HG03097 (cell line): ENCODE data around the gene NEU2.

Experiments used
- ATAC-seq: cut with Tn5 transposase; IDR thresholded peaks from one replicate; pipeline ENCODE4 v1.9.1; 2021; ENCODE audit not compliant: unreplicated experiment, low FRiP score

The NEU2 gene

GRCh38 chr2:233074106-233074505 lies 41.6 kb downstream of the NEU2 start:
- ATAC-seq = no peak

DNA sequence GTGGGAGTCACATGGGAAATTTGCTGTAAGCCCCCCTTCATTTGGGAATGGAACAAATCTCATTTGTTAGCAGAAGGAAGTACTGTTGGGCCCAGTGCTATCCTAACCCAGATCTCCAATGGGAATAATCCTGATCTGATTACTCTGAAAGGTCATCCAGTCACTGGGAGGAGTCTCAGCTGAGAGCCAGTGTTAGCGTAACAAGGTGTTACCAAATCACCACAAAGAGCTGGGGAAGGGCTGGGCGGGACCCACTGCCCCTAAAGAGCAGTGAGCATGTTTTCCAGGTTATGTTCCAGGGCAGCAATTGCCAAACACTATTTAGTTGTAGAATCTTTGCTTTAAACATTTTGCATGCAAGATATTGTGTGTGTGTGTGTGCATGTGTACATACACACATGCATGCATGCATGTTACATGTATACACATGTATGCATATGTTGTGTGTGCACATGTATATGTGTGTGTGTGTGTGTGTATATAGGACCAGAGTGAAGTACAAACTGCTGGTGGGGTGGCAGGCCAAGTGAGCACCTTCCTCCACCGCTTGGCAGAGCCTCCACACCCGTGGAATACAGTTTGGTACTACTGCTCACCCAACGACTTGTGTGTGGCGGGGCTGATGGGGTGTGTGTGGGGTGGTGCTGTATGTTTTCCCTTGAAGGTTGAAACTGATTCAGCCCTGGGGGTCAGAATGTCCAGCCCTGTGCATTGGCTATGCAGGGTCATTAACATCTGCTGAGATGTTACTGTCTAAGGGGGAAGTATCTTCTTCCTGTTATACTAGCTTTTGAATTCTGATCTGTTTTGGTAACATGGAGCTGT lies 42.9 kb downstream of the NEU2 start:
- ATAC-seq = no peak

DNA sequence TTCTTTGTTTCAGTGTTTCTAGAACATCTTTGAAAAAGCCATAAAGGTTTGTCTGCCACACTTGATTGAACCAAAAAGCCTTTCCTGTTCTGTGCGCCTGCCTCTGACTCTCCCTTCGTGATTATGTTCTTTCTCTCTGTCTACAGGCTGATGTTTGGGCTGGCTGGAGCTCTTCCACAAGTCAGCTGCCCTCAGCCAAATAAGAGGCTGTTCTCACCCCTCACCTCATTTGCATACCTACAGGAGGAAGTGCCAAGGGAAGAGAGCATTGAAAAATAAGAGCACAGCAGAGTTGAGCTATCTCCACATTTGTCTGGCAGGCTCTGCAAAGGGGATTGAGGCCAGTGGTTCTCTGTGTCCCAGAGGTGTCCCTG lies 43.5 kb downstream of the NEU2 start:
- peak; percentile 51 for ATAC-seq

- ATAC-seq = no peak
Measured at GRCh38 chr2:233076749-233077148, 44.3 kb downstream of the NEU2 start.

DNA sequence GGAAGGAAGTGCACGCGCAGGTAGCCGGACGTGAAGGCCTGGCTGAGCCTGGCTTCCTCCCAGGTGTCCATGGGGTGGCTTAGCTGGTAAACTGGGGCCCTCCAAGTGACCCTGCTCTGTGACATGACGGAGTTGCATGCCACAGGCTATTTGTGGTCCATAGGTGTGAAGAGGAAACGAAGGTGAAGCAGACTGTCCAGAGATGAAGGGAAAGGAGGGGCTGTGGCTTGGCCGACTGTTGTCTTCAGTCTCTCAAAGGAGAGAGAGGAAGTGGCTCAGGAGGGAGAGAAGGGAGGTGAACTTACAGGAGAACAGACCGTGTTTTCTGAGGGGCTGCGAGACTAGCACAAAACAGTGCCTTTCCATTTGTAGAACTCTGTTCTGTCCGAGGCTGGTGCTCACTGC lies 47.0 kb downstream of the NEU2 start:
- peak; percentile 29 for ATAC-seq

DNA sequence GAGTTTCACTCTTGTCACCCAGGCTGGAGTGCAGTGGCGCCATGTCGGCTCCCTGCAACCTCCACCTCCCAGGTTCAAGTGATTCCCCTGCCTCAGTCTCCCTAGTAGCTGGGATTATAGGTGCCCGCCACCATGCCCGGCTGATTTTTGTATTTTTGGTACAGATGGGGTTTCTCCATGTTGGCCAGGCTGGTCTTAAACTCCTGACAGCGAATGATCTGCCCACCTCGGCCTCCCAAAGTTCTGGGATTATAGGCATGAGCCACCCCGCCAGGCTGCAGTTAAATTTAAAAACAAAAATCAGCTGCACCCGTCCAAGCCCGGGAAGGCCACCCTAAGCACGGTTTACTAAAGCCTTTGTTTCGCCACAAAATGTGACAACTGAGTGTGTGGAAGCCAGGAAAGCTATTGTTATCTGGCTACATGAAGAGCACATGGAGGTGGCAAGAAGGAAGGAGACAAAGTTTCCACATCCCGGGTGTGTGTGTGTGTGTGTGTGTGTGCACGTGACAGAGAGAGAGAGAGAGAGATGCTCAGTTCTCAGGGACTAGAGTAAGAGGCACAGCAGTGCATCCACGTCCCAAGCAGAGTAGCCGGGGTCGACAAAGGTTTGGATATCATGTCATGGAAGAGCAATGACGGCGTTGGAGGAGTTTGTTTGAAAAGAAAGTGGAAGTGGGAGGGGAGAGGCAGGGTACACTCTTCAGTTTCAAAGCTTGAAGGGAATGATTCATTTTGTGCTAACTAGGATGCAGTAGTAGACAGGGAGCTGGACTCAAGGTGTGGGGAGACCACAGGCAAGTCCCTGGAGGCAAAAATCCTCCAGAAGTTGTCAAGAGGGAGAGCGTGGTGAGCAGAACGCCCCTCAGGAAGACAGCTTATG lies 47.7 kb downstream of the NEU2 start:
- ATAC-seq = no peak

GRCh38 chr2:233080836-233081229 lies 48.4 kb downstream of the NEU2 start:
- no peak for ATAC-seq

- no peak for ATAC-seq
Measured at GRCh38 chr2:233081232-233081730, 48.8 kb downstream of the NEU2 start.

DNA sequence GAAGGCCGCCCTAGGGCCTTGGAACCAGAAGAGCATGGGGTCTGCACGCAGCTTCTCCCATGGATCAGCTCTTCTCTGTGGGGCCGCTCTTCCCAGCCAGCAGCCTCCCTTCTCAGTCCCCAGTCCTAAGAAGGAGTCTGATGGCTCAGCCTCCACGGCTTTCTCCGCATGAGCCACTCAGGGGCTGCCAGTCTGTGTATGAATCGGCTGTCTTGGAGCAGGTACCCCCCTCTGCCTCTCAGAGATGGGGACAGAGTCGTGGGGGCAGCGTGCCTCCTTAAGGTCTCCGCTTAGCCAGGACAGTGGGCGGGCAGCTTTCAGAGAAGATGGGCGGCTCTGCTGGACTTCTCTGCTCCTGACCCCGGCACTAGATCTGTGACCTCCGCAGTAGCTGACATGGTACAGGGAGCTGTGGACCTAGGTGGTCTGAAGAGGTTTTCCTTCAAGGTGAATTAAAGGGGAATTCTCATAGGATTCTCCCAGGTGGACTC lies 49.3 kb downstream of the NEU2 start:
- ATAC-seq = no peak

- ATAC-seq = peak; percentile 31
Measured at GRCh38 chr2:233082222-233082930, 49.9 kb downstream of the NEU2 start.

- ATAC-seq = no peak
Measured at GRCh38 chr2:233082931-233083755, 50.7 kb downstream of the NEU2 start.

DNA sequence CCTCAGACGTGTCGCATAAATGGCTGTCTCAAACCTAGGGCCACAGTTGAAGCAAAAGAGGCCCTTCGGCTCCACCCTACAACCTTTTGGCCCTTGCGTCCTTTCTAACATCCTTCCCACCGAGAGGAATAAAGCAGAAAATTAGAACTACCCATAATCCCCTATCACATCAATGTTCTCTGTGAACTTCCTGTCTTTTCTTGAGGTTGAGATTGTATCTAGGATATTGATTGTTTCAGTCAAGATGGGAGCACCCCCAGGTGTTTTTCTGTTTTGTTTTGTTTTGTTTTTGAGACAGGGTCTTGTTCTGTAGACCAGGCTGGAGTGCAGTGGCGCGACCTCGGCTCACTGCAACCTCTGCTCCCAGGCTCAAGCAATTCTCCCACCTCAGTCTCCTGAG lies 51.3 kb downstream of the NEU2 start:
- ATAC-seq = no peak

DNA sequence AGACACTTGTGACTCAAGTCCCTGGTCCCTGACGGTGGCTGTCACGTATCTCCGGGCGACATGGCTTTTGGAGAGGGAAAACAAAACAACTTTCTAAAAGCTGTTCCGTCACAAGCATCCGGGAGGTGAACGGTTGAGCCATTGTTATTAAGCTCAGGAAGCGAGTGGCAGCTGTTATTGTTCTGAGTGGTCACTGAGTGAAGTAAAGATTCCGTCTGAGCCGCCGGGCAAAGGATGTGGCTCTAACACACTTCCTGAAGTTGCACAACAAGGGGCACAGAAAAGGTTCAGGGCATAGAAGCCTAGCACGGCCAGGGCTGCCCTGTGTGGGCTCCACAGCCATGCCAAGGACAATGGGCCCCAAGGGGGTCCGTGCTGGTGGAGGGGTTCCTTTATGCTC lies 52.0 kb downstream of the NEU2 start:
- peak; percentile 26 for ATAC-seq
